Stimulated activated CD4-positive, alpha-beta T cell treated with anti-CD3 and anti-CD28 coated beads, Interleukin-4, amount 100 ng/mL, for 24 hours (primary cell): ENCODE results near the gene PLA2G10.
"Not testable (repeated sequence)": the region's sequence is repeated elsewhere in the genome, so short reads cannot be mapped to it uniquely, and the experiment has no call there.

Experiments
- DNase-seq: peaks from one replicate; pipeline ENCODE4 v3.0.0-alpha.2; 2020

PLA2G10 gene

DNA sequence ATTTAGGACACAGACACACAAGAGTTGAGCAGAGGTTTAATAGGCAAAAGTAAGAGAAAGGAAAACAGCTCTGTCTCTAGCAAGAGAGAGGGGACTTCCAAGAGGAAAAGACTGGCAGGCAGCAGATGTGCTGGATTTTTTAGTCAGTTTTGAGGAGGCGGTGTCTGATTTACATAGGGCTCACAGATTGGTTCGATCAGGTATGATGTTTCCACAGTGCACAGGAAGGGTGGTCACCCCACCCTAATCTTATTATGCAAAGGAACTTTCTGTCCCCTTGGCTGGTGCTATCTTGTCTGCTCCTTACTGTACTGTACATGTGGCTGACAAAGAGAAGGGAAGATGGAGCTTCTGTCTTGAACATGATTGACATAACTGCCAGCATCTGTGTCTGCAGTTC, 36.0 kb downstream of the PLA2G10 start:
- DNase-seq, result no peak

GRCh38 chr16:14652726-14653125, 41.4 kb downstream of the PLA2G10 start:
- no peak for DNase-seq

GRCh38 chr16:14650629-14651028, 43.5 kb downstream of the PLA2G10 start:
- DNase-seq, result no peak

- DNase-seq, result no peak
Measured at GRCh38 chr16:14649816-14650215, 44.3 kb downstream of the PLA2G10 start.

GRCh38 chr16:14641926-14642325, 52.2 kb downstream of the PLA2G10 start:
- DNase-seq, result no peak

GRCh38 chr16:14641206-14641605, 52.9 kb downstream of the PLA2G10 start:
- DNase-seq, result no peak

GRCh38 chr16:14640538-14640937, 53.6 kb downstream of the PLA2G10 start:
- no peak for DNase-seq

DNA sequence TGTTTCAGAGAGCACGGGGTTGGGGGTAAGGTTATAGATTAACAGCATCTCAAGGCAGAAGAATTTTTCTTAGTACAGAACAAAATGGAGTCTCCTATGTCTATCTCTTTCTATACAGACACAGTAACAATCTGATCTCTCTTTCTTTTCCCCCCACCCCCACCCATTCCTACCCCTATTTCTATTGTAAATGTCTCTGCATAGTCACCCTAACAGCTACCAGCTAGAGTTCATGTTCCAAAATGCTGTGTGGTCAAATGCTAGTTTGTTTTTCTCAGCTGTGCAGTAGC, 57.2 kb downstream of the PLA2G10 start:
- not testable (repeated sequence) for DNase-seq

DNA sequence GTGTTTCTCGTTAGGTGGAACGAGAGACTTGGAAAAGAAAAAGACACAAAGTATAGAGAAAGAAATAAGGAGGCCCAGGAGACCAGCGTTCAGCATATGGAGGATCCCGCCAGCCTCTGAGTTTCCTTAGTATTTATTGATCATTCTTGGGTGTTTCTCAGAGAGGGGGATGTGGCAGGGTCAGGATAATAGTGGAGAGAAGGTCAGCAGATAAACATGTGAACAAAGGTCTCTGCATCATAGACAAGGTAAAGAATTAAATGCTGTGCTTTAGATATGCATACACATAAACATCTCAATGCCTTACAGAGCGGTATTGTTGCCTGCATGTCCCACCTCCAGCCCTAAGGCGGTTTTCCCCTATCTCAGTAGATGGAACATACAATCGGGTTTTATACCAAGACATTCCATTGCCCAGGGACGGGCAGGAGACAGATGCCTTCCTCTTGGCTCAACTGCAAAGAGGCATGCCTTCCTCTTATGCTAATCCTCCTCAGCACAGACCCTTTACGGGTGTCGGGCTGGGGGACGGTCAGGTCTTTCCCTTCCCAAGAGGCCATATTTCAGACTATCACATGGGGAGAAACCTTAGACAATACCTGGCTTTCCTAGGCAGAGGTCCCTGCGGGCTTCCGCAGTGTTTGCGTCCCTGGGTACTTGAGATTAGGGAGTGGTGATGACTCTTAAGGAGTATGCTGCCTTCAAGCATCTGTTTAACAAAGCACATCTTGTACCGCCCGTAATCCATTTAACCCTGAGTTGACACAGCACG, 57.7 kb downstream of the PLA2G10 start:
- DNase-seq, result not testable (repeated sequence)

GRCh38 chr16:14635395-14636165, 58.5 kb downstream of the PLA2G10 start:
- DNase-seq, result no peak

- no peak for DNase-seq
Measured at GRCh38 chr16:14634389-14634725, 59.8 kb downstream of the PLA2G10 start.

GRCh38 chr16:14632693-14633569, 61.2 kb downstream of the PLA2G10 start, which contains the start of gene BFAR:
Gene BFAR, plus strand, starts transcription at chr16:14632951. Its CDS starts 11,396 bp downstream, at chr16:14644347.
- DNase-seq, result peak; percentile 99

GRCh38 chr16:14630620-14631330, 63.3 kb downstream of the PLA2G10 start:
- DNase-seq, result not testable (repeated sequence)

GRCh38 chr16:14629919-14630619, 64.0 kb downstream of the PLA2G10 start, which contains the start of gene PARN:
Gene PARN, minus strand, starts transcription at chr16:14630260. Its CDS starts 135 bp downstream, at chr16:14630125.
- peak; percentile 98 for DNase-seq

DNA sequence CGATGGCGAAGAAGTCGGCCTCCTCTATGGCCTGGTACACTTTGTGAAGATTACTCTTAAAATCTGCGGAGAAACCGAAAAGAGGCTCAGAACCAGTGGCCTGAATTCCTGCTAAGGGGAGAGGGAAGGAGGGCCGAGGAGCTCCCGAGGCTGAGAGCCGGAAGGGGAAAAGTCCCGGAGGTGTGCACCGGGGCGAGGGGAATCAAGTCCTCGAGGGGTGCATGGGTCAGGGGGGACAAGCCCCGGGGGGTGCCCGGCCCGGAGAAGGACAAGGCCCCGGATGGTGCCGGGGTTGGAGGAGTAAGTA, 64.5 kb downstream of the PLA2G10 start:
- DNase-seq, result peak; percentile 6

DNA sequence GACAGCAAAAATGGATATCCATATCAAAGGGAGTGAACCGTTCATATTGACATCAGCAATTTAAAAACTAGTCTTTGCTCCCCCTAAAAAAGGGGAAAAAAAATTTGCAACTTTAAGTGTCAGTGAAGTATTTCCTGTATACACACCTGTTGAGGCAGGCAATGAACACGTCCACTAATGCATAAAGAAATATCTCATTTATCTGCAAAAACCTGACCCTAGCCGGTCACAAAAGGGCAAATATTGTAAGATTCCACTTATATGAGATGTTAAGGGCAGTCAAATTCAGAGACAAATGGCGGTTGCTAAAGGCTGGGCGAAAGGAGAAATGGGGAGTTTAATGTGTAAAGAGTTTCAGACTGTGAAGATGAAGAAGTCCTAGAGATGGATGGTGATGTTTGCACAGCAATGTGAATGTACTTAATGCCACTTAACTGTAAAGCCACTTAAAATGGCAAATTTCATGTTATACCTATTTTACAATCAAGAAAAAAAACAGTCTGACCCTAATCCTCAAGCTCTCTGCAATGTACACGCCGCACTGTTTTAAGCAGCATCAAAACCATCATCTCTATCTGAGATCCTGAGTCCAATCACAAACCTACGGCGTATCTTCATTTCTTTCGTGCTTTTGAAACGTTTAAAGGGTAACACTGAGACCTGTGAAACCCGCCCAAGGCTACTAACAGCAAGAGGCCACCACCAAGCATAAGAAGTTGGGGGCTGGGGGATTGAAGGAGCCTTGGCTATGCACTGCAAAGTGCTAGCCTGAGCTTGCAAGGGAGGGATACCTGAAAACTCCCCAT, 65.1 kb downstream of the PLA2G10 start:
- DNase-seq, result no peak

DNA sequence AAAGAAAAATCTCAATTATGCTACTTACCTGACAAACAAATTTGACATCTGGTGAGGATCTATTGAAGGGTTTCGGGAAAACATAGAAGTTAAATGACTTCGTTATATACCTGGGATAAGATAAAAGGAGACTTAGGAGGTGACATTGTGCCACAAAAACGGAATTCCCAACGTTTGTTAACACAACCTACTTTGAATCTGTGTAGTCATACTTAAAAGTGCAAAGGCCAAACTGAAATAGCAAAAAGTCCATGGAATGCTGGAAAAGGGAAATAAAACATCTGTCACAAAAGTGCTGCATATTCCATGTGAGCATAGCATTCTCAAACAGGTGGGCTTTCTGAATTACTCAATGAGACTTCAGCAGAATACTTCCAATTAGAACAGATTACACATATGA, 67.0 kb downstream of the PLA2G10 start:
- no peak for DNase-seq
